Glutamatergic neuron (in vitro differentiated cells): Measurements from ENCODE around the gene CD4. TPM values are rescaled to one million over a fixed set of nuclear protein-coding genes. Genes with fewer than 3 reads are reported as not detected.

Experiments
- DNase-seq: peaks from one replicate; pipeline ENCODE4 v3.0.0; 2022
- H3K27ac Mint-ChIP-seq: one replicate; pipeline ENCODE4 v1.8.0; 2020; ENCODE audit warnings: mild to moderate bottlenecking, mixed read lengths, inconsistent platforms; ENCODE audit not compliant: unreplicated experiment
- H3K27me3 Mint-ChIP-seq: one replicate; pipeline ENCODE4 v1.8.0; 2020; ENCODE audit warnings: mild to moderate bottlenecking, moderate library complexity, mixed read lengths, inconsistent platforms; ENCODE audit not compliant: unreplicated experiment
- H3K36me3 Mint-ChIP-seq: one replicate; pipeline ENCODE4 v1.8.0; 2020; ENCODE audit warnings: mild to moderate bottlenecking, mixed read lengths, inconsistent platforms; ENCODE audit not compliant: unreplicated experiment
- H3K4me1 Mint-ChIP-seq: one replicate; pipeline ENCODE4 v1.8.0; 2020; ENCODE audit warnings: mild to moderate bottlenecking, low read depth, mixed read lengths, inconsistent platforms; ENCODE audit not compliant: unreplicated experiment
- H3K4me3 Mint-ChIP-seq: one replicate; pipeline ENCODE4 v1.8.0; 2020; ENCODE audit warnings: mild to moderate bottlenecking, mixed read lengths, inconsistent platforms; ENCODE audit not compliant: unreplicated experiment
- H3K9me3 Mint-ChIP-seq: one replicate; pipeline ENCODE4 v1.8.0; 2020; ENCODE audit warnings: mild to moderate bottlenecking, moderate library complexity, mixed read lengths, inconsistent platforms; ENCODE audit not compliant: unreplicated experiment
- CTCF ChIP-seq: fragments of 200-600 bp; sonication (generic); IDR thresholded peaks from one replicate; pipeline ENCODE4 v1.5.0; 2021; ENCODE audit not compliant: partially characterized antibody, unreplicated experiment
- total RNA-seq: library from RNA; stranded (reverse); fragmentation: NEBNext Ultra II Directional; extraction: Animal tissue kit (Norgen Biotek cat#: 25700); gene quantifications from one replicate; pipeline ENCODE4 v1.2.1, GENCODE V29; 2021; ENCODE audit not compliant: unreplicated experiment

CD4 gene
- total RNA-seq, 1 donor from 2014 or later: 0.17 TPM

- H3K27me3 Mint-ChIP-seq: peaks cover 40% of the 10 kb centered on the region
- H3K9me3 Mint-ChIP-seq: peaks cover 34% of the 10 kb centered on the region
- peak overlapping the region; percentile 88 for H3K4me3 Mint-ChIP-seq
- TF ChIP-seq CTCF: no peak
- H3K4me1 Mint-ChIP-seq: peaks cover 44% of the 10 kb centered on the region
- peak overlapping the region; percentile 98 for H3K27ac Mint-ChIP-seq
- no peak for DNase-seq
- H3K36me3 Mint-ChIP-seq: peaks cover 7% of the 10 kb centered on the region
Observed at GRCh38 chr12:6824085-6824775, 34.9 kb downstream of the CD4 start.

- Mint-ChIP-seq H3K36me3 (peaks cover 7% of the 10 kb centered on the region), H3K4me1 (peaks cover 37% of the 10 kb centered on the region), H3K27ac (peak overlapping the region; percentile 98), H3K4me3 (peak overlapping the region; percentile 88), H3K9me3 (peaks cover 33% of the 10 kb centered on the region), H3K27me3 (peaks cover 43% of the 10 kb centered on the region)
- TF ChIP-seq CTCF: no peak
- no peak for DNase-seq
Observed at GRCh38 chr12:6824901-6825381, 35.6 kb downstream of the CD4 start.

DNA sequence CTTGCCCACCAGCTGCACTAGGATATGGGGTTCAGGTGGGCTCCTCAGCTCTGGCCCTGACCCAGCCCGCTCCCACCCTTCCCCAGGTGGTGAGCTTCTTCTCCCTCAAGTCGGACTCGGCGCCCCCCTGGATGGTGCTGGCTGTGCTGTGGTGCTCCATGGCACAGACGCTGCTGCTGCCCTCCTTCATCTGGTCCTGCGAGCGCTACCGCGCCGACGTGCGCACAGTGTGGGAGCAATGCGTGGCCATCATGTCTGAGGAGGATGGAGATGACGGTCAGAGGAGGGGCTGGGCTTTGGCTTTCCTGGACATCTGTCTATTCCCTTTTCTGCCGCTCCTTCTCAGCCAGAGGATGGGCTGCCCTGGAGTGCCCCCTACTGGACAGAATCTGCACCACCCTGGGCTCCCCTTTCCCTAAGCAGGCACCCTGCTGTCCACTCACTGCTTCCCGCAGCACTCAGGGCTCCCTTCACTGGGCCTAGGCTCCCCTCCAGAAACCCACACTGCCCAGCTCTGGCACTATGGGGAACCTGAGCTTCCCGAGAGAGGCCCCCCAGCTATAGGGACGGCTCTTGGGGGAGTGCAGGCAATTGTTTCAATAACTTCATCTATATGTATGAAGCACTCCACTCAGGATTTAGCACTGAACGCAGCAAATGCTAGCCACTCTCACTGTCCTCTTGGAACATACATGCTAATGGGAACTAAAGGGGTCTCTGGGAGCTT, 36.2 kb downstream of the CD4 start:
- peak overlapping the region; percentile 98 for H3K27ac Mint-ChIP-seq
- peak overlapping the region; percentile 88 for H3K4me3 Mint-ChIP-seq
- H3K4me1 Mint-ChIP-seq: peaks cover 36% of the 10 kb centered on the region
- DNase-seq: peak; percentile 96
- TF ChIP-seq CTCF: peak; percentile 95
- peaks cover 43% of the 10 kb centered on the region for H3K27me3 Mint-ChIP-seq
- peaks cover 33% of the 10 kb centered on the region for H3K9me3 Mint-ChIP-seq
- peaks cover 7% of the 10 kb centered on the region for H3K36me3 Mint-ChIP-seq

DNA sequence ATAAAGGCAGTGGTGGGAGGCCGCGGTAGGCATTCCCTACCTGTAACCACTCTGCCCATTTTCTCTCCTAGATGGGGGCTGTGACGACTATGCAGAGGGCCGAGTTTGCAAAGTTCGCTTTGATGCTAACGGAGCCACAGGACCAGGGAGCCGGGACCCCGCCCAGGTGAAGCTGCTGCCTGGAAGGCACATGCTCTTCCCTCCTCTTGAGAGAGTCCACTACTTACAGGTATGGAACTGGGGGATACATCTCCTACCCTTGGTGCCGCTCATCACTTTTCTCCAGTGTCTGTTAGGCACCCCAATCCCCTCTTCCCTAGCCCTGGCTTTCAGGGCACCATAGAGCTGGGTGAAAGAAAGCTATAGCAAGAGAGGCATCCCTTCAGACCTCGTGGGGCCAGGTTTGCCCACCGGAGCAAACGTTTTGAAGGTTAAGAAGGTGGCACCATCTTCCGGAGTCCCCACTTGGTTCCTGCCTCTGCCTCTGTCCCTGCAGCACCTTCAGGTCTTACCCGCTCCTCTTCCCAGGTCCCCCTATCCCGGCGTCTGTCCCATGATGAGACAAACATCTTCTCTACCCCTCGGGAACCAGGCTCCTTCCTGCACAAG, 36.9 kb downstream of the CD4 start:
- no peak for TF ChIP-seq CTCF
- Mint-ChIP-seq H3K9me3 (peaks cover 28% of the 10 kb centered on the region), H3K27ac (peak overlapping the region; percentile 98), H3K4me1 (peaks cover 35% of the 10 kb centered on the region), H3K4me3 (peak overlapping the region; percentile 76), H3K36me3 (peaks cover 11% of the 10 kb centered on the region), H3K27me3 (peaks cover 37% of the 10 kb centered on the region)
- DNase-seq: no peak
